ENCODE data around the gene NME3.
A peak's percentile ranks its signal among the peaks of the same experiment; 100 is the strongest.

NME3 gene

DNA sequence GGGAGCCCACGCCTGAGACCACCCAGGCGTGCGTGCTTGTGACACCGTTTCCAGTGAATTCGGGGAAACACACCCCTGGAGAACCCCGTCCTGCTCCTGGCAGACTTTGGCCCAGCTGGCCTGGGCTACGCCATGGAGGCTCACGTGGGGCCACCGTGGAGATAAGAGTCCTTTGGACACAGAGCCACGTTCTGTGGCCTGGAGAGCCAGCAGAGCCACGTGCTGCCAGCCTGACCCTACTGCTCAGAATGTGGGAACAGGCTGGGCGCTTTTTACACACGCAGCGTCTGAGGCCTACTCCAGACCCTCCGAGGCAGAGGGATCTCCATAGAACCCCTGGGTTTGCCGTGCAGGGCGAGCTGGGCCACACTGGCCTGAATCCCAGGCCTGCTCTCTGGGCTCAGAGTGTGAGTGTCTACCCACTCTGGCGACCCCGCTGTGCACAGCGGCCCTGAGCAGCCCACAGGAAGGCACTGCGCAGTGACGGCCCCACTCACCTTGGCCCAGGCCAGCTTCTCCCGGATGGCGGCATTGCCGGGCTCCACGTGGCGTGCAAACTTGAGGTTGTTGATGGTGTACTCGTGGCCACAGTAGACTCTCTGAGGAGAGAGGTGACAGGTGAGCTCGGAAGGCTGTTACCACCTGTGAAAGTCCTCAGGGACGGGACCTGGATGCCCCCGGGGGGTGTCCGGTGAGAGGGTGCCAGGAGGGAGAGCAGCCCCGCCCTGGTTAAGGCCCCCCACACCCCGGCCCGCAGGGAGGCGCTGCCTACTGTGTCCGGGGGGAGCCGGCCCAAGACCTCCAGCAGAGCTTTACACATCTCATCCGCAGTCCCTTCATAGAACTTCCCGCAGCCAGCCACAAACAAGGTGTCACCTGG is 45.3 kb upstream of the NME3 start:
- TF ChIP-seq, protein P1, sequence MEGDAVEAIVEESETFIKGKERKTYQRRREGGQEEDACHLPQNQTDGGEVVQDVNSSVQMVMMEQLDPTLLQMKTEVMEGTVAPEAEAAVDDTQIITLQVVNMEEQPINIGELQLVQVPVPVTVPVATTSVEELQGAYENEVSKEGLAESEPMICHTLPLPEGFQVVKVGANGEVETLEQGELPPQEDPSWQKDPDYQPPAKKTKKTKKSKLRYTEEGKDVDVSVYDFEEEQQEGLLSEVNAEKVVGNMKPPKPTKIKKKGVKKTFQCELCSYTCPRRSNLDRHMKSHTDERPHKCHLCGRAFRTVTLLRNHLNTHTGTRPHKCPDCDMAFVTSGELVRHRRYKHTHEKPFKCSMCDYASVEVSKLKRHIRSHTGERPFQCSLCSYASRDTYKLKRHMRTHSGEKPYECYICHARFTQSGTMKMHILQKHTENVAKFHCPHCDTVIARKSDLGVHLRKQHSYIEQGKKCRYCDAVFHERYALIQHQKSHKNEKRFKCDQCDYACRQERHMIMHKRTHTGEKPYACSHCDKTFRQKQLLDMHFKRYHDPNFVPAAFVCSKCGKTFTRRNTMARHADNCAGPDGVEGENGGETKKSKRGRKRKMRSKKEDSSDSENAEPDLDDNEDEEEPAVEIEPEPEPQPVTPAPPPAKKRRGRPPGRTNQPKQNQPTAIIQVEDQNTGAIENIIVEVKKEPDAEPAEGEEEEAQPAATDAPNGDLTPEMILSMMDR (IDR thresholded peaks at IDR 0.05; ENCODE audit: poor library complexity, severe bottlenecking) = no peak
- no peaks in the 10 kb centered on the region for H3K27me3 ChIP-seq (ENCODE audit: insufficient read depth, poor library complexity, severe bottlenecking)
- DNase-seq (ENCODE audit: low spot score) (no peak), ATAC-seq (ENCODE audit: low read depth) (no peak)
- H3K9me3 ChIP-seq (ENCODE audit: severe bottlenecking) = no peaks in the 10 kb centered on the region
- H3K4me1 ChIP-seq (ENCODE audit: insufficient read depth, poor library complexity, severe bottlenecking) = no peaks in the 10 kb centered on the region
- no peak overlapping the region for H3K4me3 ChIP-seq (ENCODE audit: severe bottlenecking)
- peaks cover 28% of the 10 kb centered on the region for H3K36me3 ChIP-seq (ENCODE audit: low read depth)
- no peak overlapping the region for H3K27ac ChIP-seq (ENCODE audit: poor library complexity, severe bottlenecking)

DNA sequence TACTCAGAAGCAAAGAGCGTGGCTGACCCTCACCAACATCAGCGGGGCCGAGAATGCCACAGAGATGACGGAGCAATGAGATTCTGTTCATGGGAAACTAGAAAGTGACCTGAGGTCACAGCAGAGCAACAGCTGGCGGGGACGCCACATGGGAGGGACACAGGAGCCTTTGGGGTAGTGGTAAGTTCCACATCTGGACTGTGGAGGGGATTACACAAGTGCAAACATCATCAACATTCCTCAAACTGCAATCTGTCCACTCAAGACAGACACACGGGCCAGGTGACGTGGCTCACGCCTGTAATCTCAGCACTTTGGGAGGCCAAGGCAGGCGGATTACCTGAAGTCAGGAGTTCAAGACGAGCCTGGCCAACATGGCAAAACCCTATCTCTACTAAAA is 44.1 kb upstream of the NME3 start:
- DNase-seq (ENCODE audit: low spot score) = no peak
- peaks cover 28% of the 10 kb centered on the region for H3K36me3 ChIP-seq (ENCODE audit: low read depth)
- H3K27ac ChIP-seq (ENCODE audit: poor library complexity, severe bottlenecking) = no peak overlapping the region
- no peaks in the 10 kb centered on the region for H3K27me3 ChIP-seq (ENCODE audit: insufficient read depth, poor library complexity, severe bottlenecking)
- TF ChIP-seq, protein P1 (IDR thresholded peaks at IDR 0.05; ENCODE audit: poor library complexity, severe bottlenecking) = no peak
- no peaks in the 10 kb centered on the region for H3K9me3 ChIP-seq (ENCODE audit: severe bottlenecking)
- ATAC-seq (ENCODE audit: low read depth) = no peak
- no peak overlapping the region for H3K4me3 ChIP-seq (ENCODE audit: severe bottlenecking)
- H3K4me1 ChIP-seq (ENCODE audit: insufficient read depth, poor library complexity, severe bottlenecking) = no peaks in the 10 kb centered on the region

DNA sequence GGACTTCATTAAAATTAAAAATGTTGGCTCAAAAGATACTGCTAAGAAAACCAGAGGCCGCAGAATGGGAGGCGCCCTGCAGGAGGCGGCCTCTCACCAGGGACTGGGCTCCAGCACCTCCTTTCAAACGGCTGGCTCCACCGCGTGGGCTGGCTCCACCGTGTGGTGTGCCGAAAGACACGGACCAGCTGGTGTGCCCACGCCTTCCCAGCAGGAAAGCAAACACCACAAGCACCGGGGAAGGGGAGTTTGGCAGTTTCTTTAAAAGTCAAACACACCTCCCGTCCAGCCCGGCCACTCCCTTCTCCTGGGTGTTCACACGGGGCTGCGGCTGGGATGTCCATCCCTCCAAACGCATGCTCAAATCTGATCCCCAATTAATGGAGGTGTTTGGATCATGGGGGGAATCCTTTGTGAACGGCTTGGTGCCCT is 41.4 kb upstream of the NME3 start:
- ATAC-seq (ENCODE audit: low read depth) = peak; percentile 87

DNA sequence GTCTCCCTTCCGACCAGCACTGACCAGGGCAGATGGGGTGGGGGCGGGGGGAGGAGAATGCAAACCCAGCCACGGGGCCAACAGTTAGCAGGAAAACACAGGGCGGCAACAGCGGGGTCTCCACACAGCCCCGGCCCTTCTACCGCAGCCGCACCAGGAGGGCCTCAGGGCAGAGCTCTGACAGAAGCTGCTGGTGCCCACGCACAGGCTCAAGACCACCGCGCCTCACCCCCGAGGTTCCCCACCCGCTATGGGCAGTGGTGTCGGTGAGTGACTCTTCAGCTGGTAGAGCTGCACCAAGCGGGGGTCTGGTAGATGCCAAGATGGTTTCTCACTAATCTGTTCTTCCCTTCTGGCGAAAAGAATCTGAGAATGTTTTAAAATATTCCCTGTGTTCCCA is 39.2 kb upstream of the NME3 start:
- Histone ChIP-seq H3K4me3 (ENCODE audit: severe bottlenecking) (no peak overlapping the region), H3K36me3 (ENCODE audit: low read depth) (peaks cover 47% of the 10 kb centered on the region), H3K27ac (ENCODE audit: poor library complexity, severe bottlenecking) (no peak overlapping the region), H3K27me3 (ENCODE audit: insufficient read depth, poor library complexity, severe bottlenecking) (no peaks in the 10 kb centered on the region), H3K9me3 (ENCODE audit: severe bottlenecking) (no peaks in the 10 kb centered on the region), H3K4me1 (ENCODE audit: insufficient read depth, poor library complexity, severe bottlenecking) (no peaks in the 10 kb centered on the region)
- DNase-seq (ENCODE audit: low spot score) (no peak), ATAC-seq (ENCODE audit: low read depth) (no peak)
- TF ChIP-seq, protein P1 (IDR thresholded peaks at IDR 0.05; ENCODE audit: poor library complexity, severe bottlenecking) = no peak

More for the DNA sequence above, 41.4 kb upstream of the NME3 start:
- H3K4me3 ChIP-seq (ENCODE audit: severe bottlenecking) = no peak overlapping the region
- H3K27ac ChIP-seq (ENCODE audit: poor library complexity, severe bottlenecking) = no peak overlapping the region
- DNase-seq (ENCODE audit: low spot score) = peak; percentile 79
- TF ChIP-seq, protein P1 (IDR thresholded peaks at IDR 0.05; ENCODE audit: poor library complexity, severe bottlenecking) = peak; percentile 76
- no peaks in the 10 kb centered on the region for H3K4me1 ChIP-seq (ENCODE audit: insufficient read depth, poor library complexity, severe bottlenecking)
- no peaks in the 10 kb centered on the region for H3K9me3 ChIP-seq (ENCODE audit: severe bottlenecking)
- H3K36me3 ChIP-seq (ENCODE audit: low read depth) = peaks cover 32% of the 10 kb centered on the region
- H3K27me3 ChIP-seq (ENCODE audit: insufficient read depth, poor library complexity, severe bottlenecking) = no peaks in the 10 kb centered on the region

DNA sequence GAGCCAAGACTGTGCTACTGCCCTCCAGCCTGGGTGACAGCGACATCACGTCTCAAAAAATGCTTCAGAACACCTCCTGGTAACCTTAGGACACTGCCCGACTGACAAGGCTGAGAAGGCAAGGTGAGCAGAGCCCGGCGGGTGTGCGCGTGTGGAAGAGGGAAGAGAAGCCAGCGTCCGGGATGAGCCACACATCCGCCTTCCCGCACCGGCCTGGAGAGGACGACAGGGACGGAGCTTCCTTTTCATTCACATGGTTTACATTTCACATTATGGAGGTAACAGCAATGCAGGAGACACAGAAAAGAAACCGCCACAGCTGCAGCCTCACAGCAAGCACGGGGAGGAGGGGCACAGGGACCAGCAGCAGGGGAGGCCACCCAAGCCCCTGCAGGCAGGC is 38.8 kb upstream of the NME3 start:
- peaks cover 43% of the 10 kb centered on the region for H3K36me3 ChIP-seq (ENCODE audit: low read depth)
- no peaks in the 10 kb centered on the region for H3K4me1 ChIP-seq (ENCODE audit: insufficient read depth, poor library complexity, severe bottlenecking)
- H3K27me3 ChIP-seq (ENCODE audit: insufficient read depth, poor library complexity, severe bottlenecking) = no peaks in the 10 kb centered on the region
- no peak for ATAC-seq (ENCODE audit: low read depth)
- no peak overlapping the region for H3K4me3 ChIP-seq (ENCODE audit: severe bottlenecking)
- no peak for DNase-seq (ENCODE audit: low spot score)
- H3K27ac ChIP-seq (ENCODE audit: poor library complexity, severe bottlenecking) = no peak overlapping the region
- TF ChIP-seq, protein P1 (IDR thresholded peaks at IDR 0.05; ENCODE audit: poor library complexity, severe bottlenecking) = no peak
- H3K9me3 ChIP-seq (ENCODE audit: severe bottlenecking) = no peaks in the 10 kb centered on the region

Measured in RWPE2 (cell line).